ENCODE data around the gene NDUFAF4.

- no peak for TF ChIP-seq FOXP1 (IDR thresholded peaks at IDR 0.05)
- TF ChIP-seq FOXP1 (CRISPR knock-in tag; IDR thresholded peaks at IDR 0.05) = no peak
- TF ChIP-seq RFX1 (IDR thresholded peaks at IDR 0.05) = no peak
- TF ChIP-seq, protein P1, sequence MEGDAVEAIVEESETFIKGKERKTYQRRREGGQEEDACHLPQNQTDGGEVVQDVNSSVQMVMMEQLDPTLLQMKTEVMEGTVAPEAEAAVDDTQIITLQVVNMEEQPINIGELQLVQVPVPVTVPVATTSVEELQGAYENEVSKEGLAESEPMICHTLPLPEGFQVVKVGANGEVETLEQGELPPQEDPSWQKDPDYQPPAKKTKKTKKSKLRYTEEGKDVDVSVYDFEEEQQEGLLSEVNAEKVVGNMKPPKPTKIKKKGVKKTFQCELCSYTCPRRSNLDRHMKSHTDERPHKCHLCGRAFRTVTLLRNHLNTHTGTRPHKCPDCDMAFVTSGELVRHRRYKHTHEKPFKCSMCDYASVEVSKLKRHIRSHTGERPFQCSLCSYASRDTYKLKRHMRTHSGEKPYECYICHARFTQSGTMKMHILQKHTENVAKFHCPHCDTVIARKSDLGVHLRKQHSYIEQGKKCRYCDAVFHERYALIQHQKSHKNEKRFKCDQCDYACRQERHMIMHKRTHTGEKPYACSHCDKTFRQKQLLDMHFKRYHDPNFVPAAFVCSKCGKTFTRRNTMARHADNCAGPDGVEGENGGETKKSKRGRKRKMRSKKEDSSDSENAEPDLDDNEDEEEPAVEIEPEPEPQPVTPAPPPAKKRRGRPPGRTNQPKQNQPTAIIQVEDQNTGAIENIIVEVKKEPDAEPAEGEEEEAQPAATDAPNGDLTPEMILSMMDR (CRISPR knock-in tag; IDR thresholded peaks at IDR 0.05) = no peak
- no peak for TF ChIP-seq HDAC2 (CRISPR knock-in tag; IDR thresholded peaks at IDR 0.05)
- no peak for TF ChIP-seq BRD4 (CRISPR knock-in tag; IDR thresholded peaks at IDR 0.05)
- TF ChIP-seq, protein P2, sequence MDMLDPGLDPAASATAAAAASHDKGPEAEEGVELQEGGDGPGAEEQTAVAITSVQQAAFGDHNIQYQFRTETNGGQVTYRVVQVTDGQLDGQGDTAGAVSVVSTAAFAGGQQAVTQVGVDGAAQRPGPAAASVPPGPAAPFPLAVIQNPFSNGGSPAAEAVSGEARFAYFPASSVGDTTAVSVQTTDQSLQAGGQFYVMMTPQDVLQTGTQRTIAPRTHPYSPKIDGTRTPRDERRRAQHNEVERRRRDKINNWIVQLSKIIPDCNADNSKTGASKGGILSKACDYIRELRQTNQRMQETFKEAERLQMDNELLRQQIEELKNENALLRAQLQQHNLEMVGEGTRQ (IDR thresholded peaks at IDR 0.05; ENCODE audit: low read depth, low read length) = no peak
- TF ChIP-seq, protein P2 (CRISPR knock-in tag; IDR thresholded peaks at IDR 0.05; ENCODE audit: borderline replicate concordance) = no peak
- TF ChIP-seq ZNF740 (CRISPR knock-in tag; IDR thresholded peaks at IDR 0.05) = no peak
- TF ChIP-seq ZBTB49 (CRISPR knock-in tag; IDR thresholded peaks at IDR 0.05; ENCODE audit: borderline replicate concordance) = no peak
- TF ChIP-seq FOXK2 (IDR thresholded peaks at IDR 0.05) = no peak
- TF ChIP-seq POLR2AphosphoS5 (IDR thresholded peaks at IDR 0.05; ENCODE audit: low read depth, low read length) = no peak
- TF ChIP-seq SP2 (CRISPR knock-in tag; IDR thresholded peaks at IDR 0.05) = no peak
- no peak for TF ChIP-seq ZNF263 (CRISPR knock-in tag; IDR thresholded peaks at IDR 0.05)
- TF ChIP-seq ZNF138 (CRISPR knock-in tag; IDR thresholded peaks at IDR 0.05; ENCODE audit: low read depth) = no peak
- TF ChIP-seq RBFOX2 (IDR thresholded peaks at IDR 0.05; ENCODE audit: low read depth, low read length) = no peak
These were observed 24.7 kb downstream of the NDUFAF4 start for GRCh38 chr6:96872976-96873375.

Data from HepG2 (cell line).